ENCODE measurements around the gene ZNF664. TPM values are rescaled to one million over a fixed set of nuclear protein-coding genes. Genes with fewer than 3 reads are reported as not detected.

Gene ZNF664
- total RNA-seq, 6 experiments from 2014 or later, result 37.3 to 46.5 (median 43.2) TPM

DNA sequence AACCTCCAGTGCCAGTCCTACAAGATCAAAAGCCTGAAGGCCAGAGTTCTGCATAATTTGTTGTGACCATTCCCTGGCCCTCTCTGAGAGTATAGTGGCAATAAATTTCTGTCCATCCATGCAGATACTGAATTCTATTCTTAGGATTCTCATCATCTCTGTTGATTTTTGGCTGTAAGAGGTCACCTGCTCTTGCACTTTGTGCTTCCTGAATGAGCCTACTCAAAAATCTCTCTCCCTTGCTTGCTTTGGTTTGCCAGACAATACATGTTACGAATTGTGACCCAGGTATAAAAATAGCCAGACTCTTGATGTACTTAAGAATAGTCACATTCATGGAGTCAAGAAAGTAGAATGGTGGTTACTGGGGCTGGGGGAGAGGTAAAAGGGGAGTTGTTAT is 16.7 kb downstream of the ZNF664 start:
- no peaks in the 10 kb centered on the region for H3K9me3 ChIP-seq
- 46% methylated on average over 1 of the region's 1 CpG for WGBS (ENCODE audit: insufficient coverage, low coverage, low lambda C conversion rate, missing lambda C conversion rate)
- H3K4me1 ChIP-seq, result peaks cover 0 to 21% (median 4%) of the 10 kb centered on the region in 4 donors
- intact Hi-C loops (cut with DNase I), result loop anchor here in 1 of 2 donors (5.0 kb wide), 1 partner anchor 82 kb away; no protein-coding TSS in a partner anchor
- H3K36me3 ChIP-seq, result peaks cover 0 to 8% (median 0%) of the 10 kb centered on the region in 4 donors
- no peak overlapping the region for H3K27ac ChIP-seq
- no peak overlapping the region for H3K4me3 ChIP-seq
- DNase-seq, result no peak
- TF ChIP-seq POLR2A (IDR thresholded peaks at IDR 0.05), result no peak
- TF ChIP-seq, protein P1, sequence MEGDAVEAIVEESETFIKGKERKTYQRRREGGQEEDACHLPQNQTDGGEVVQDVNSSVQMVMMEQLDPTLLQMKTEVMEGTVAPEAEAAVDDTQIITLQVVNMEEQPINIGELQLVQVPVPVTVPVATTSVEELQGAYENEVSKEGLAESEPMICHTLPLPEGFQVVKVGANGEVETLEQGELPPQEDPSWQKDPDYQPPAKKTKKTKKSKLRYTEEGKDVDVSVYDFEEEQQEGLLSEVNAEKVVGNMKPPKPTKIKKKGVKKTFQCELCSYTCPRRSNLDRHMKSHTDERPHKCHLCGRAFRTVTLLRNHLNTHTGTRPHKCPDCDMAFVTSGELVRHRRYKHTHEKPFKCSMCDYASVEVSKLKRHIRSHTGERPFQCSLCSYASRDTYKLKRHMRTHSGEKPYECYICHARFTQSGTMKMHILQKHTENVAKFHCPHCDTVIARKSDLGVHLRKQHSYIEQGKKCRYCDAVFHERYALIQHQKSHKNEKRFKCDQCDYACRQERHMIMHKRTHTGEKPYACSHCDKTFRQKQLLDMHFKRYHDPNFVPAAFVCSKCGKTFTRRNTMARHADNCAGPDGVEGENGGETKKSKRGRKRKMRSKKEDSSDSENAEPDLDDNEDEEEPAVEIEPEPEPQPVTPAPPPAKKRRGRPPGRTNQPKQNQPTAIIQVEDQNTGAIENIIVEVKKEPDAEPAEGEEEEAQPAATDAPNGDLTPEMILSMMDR (IDR thresholded peaks at IDR 0.05), result no peak
- peak in 2 of 4 donors; percentile 42 to 76 for ATAC-seq
- no peaks in the 10 kb centered on the region for H3K27me3 ChIP-seq

DNA sequence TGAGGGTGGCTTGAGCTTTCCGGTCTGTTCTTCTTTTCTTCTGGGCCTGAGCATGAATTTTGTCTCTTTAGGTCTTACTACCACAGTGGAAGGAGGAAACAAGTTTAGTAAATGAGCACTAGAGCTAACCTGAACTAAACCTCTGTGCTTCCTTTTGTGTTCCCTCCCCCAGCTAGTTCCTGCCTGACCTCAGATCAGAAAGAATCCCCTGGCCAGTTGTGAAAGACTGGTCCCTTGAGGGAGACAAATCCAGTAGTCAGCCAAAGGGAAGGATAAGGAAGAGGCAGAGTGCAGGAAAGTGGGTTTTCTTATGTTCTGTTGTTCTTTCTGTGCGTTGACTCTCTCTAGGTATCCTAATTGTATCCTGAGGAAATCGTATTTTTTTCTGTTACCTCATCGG is 17.5 kb downstream of the ZNF664 start:
- no peak overlapping the region for H3K4me3 ChIP-seq
- no peaks in the 10 kb centered on the region for H3K9me3 ChIP-seq
- DNase-seq (no peak), ATAC-seq (peak in 2 of 4 donors; percentile 32 to 74)
- no peak overlapping the region for H3K27ac ChIP-seq
- TF ChIP-seq, protein P1 (IDR thresholded peaks at IDR 0.05), result no peak
- no peak for TF ChIP-seq POLR2A (IDR thresholded peaks at IDR 0.05)
- WGBS (ENCODE audit: insufficient coverage, low coverage, low lambda C conversion rate, missing lambda C conversion rate), result 58% methylated on average over 4 of the region's 4 CpGs
- H3K36me3 ChIP-seq, result peaks cover 0 to 8% (median 0%) of the 10 kb centered on the region in 4 donors
- peaks cover 0 to 21% (median 4%) of the 10 kb centered on the region in 4 donors for H3K4me1 ChIP-seq
- H3K27me3 ChIP-seq, result no peaks in the 10 kb centered on the region
- intact Hi-C loops (cut with DNase I), result no loop called here

DNA sequence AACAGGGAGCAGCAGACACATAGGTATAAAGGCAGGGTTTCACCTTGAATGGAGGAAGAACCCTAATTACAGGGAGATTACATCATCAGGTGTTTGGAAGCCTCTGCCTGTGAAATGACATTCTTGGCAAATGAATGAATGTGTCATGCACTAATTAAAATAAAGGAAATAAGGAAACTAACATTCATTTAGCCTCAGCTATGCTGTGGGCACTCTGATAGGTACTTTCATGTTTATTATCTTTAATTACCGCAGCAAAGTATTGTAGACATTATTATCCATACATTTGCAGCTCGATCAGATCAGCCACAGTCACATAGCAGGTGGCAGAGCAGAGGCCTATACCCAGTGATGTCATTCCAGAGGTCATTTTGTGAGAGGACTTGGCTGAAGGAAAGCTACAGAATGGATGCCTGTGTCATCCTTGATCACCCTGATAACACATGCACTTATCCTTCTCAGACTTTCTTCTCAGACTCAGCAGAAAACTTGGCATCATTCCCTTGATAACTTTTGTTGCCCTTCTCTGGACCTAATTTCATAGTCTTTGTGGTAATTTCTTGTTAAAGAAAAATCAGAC is 18.4 kb downstream of the ZNF664 start:
- intact Hi-C loops (cut with DNase I), result no loop called here
- ATAC-seq (peak in 1 of 4 donors; percentile 35), DNase-seq (no peak)
- Histone ChIP-seq H3K4me3 (no peak overlapping the region), H3K27me3 (no peaks in the 10 kb centered on the region), H3K4me1 (peaks cover 0 to 21% (median 4%) of the 10 kb centered on the region in 4 donors), H3K36me3 (peaks cover 0 to 8% (median 0%) of the 10 kb centered on the region in 4 donors), H3K27ac (no peak overlapping the region), H3K9me3 (no peaks in the 10 kb centered on the region)
- 89% methylated on average over 2 of the region's 2 CpGs for WGBS (ENCODE audit: insufficient coverage, low coverage, low lambda C conversion rate, missing lambda C conversion rate)
- TF ChIP-seq, protein P1 (IDR thresholded peaks at IDR 0.05), result no peak
- no peak for TF ChIP-seq POLR2A (IDR thresholded peaks at IDR 0.05)

DNA sequence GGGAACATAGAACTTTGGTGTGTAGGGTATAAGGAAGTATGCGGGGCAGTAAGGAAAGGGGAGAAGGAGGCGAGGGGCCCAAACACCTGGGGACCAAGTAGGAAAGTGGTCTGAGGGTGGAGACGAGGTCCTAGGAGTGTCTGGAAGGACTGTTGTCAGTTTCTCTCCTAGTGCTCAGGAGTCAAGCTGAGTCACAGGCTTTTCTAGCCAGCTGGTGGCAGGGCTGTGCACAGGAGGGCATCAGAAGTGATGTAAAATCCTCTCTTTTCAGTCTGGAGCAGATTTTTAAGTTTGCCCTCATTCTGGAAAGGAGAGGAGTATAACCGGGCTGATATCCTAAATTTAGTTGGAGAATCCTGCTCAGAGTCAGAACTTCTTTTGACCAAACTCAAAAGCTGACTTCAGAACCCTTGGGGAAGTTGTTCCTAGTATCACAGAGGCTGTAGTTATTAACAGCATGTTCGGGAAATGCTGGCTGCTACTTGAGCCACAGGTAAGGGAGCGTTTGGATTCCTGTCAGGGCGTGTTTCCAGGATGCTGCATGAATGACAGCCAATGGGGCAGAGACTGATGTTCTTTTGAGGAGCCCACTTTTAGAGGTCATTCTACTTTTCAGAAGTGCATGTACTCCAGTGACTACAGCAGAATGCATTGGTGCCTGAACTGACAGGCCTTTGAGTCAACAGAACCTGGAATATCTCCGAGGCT is 19.3 kb downstream of the ZNF664 start:
- intact Hi-C loops (cut with DNase I), result no loop called here
- H3K27ac ChIP-seq, result no peak overlapping the region

More for the DNA sequence above, 19.3 kb downstream of the ZNF664 start:
- Histone ChIP-seq H3K4me1 (peaks cover 0 to 21% (median 4%) of the 10 kb centered on the region in 4 donors), H3K36me3 (peaks cover 0 to 8% (median 0%) of the 10 kb centered on the region in 4 donors), H3K4me3 (no peak overlapping the region), H3K27me3 (no peaks in the 10 kb centered on the region), H3K9me3 (no peaks in the 10 kb centered on the region)
- 89% methylated on average over 7 of the region's 8 CpGs for WGBS (ENCODE audit: insufficient coverage, low coverage, low lambda C conversion rate, missing lambda C conversion rate)
- DNase-seq, result no peak
- TF ChIP-seq, protein P1 (IDR thresholded peaks at IDR 0.05), result no peak
- TF ChIP-seq POLR2A (IDR thresholded peaks at IDR 0.05), result no peak
- ATAC-seq, result no peak
